Uterus (tissue), 2 donors: ENCODE data around the gene PTPRG.

Experiments
- POLR2A ChIP-seq, 2 donors: fragments of 450-650 bp; IDR thresholded peaks; one replicate each; pipeline ENCODE4 v1.6.1; 2016; ENCODE audit warnings: antibody characterized with exemption in 2 of 2, mild to moderate bottlenecking in 1 of 2, moderate library complexity in 1 of 2
- TF ChIP-seq, protein P1 (sequence below), 4 experiments: fragments of 200-600 bp in 2 of 4; fragments of 450-650 bp in 2 of 4; sonication (generic) in 2 of 4; IDR thresholded peaks; one replicate each; pipeline ENCODE4 v1.5.1; 2016 to 2019; ENCODE audit warnings: antibody characterized with exemption in 4 of 4, mild to moderate bottlenecking in 2 of 4, moderate library complexity in 1 of 4

DNA sequence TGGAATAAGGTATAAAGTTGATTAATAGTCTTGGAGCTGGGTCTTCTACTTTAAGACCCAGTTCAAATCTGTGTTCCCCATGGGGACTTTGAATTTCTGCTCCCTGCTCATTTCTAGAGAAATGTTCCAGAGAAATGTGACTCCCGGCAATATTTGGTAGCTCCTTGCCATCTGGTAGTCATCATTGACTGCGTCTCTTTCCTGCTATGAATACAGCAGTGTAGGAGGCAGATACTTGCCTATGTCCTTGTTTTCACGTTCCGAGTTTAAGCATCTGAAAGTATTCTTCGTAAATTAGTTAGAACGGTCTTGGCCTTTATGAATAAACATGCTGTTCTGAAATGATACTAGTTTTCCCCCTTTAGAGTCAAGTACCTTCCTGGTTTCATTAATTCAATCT is 352.9 kb downstream of the PTPRG start:
- TF ChIP-seq, protein P1, sequence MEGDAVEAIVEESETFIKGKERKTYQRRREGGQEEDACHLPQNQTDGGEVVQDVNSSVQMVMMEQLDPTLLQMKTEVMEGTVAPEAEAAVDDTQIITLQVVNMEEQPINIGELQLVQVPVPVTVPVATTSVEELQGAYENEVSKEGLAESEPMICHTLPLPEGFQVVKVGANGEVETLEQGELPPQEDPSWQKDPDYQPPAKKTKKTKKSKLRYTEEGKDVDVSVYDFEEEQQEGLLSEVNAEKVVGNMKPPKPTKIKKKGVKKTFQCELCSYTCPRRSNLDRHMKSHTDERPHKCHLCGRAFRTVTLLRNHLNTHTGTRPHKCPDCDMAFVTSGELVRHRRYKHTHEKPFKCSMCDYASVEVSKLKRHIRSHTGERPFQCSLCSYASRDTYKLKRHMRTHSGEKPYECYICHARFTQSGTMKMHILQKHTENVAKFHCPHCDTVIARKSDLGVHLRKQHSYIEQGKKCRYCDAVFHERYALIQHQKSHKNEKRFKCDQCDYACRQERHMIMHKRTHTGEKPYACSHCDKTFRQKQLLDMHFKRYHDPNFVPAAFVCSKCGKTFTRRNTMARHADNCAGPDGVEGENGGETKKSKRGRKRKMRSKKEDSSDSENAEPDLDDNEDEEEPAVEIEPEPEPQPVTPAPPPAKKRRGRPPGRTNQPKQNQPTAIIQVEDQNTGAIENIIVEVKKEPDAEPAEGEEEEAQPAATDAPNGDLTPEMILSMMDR (IDR thresholded peaks at IDR 0.05): no peak
- no peak for TF ChIP-seq POLR2A (IDR thresholded peaks at IDR 0.05)
